Liver (tissue), 9 donors: ENCODE measurements around the gene ZBTB18. TPM values are rescaled to one million over a fixed set of nuclear protein-coding genes. Genes with fewer than 3 reads are reported as not detected.

Experiments
- DNase-seq: peaks from one replicate; pipeline ENCODE4 v3.0.0-alpha.2; 2017; ENCODE audit warnings: low spot score
- H3K27ac ChIP-seq, 2 donors: one replicate each; pipeline ENCODE4 v1.7.0; 2013; ENCODE audit warnings: inconsistent platforms in 2 of 2, low read length in 2 of 2, control low read depth in 1 of 2, low read depth in 1 of 2, mild to moderate bottlenecking in 1 of 2
- H3K27me3 ChIP-seq, 4 donors: one replicate each; pipeline versions ENCODE4 v1.6.1 to v1.7.0; 2013; ENCODE audit warnings: low read length in 3 of 4, inconsistent platforms in 1 of 4, mild to moderate bottlenecking in 1 of 4, moderate library complexity in 1 of 4; ENCODE audit not compliant: control insufficient read depth in 4 of 4, insufficient read depth in 4 of 4
- H3K36me3 ChIP-seq, 4 donors: one replicate each; pipeline versions ENCODE4 v1.6.1 to v1.7.0; 2013; ENCODE audit warnings: low read length in 3 of 4, mild to moderate bottlenecking in 3 of 4, low read depth in 1 of 4, moderate library complexity in 1 of 4; ENCODE audit not compliant: control insufficient read depth in 4 of 4, insufficient read depth in 3 of 4
- H3K4me1 ChIP-seq, 4 donors: one replicate each; pipeline versions ENCODE4 v1.6.1 to v1.7.0; 2013; ENCODE audit warnings: low read length in 3 of 4, mild to moderate bottlenecking in 3 of 4, moderate library complexity in 1 of 4; ENCODE audit not compliant: control insufficient read depth in 4 of 4, insufficient read depth in 4 of 4
- H3K4me3 ChIP-seq, 3 donors: one replicate each; pipeline versions ENCODE4 v1.6.1 to v1.7.0; 2013; ENCODE audit warnings: low read length in 3 of 3, control low read depth in 1 of 3, low read depth in 1 of 3, mild to moderate bottlenecking in 1 of 3
- H3K9ac ChIP-seq, 2 donors: one replicate each; pipeline ENCODE4 v1.7.0; 2013; ENCODE audit warnings: low read length in 2 of 2, mild to moderate bottlenecking in 2 of 2, moderate library complexity in 2 of 2, control low read depth in 1 of 2, low read depth in 1 of 2
- H3K9me3 ChIP-seq, 4 donors: one replicate each; pipeline versions ENCODE4 v1.6.1 to v1.7.0; 2013; ENCODE audit warnings: low read length in 3 of 4; ENCODE audit not compliant: control insufficient read depth in 4 of 4
- EGR1 ChIP-seq, 2 donors: IDR thresholded peaks; 2 replicates each; pipeline ENCODE4 v1.6.1; 2016 to 2018; ENCODE audit warnings: antibody characterized with exemption in 2 of 2, low read depth in 2 of 2
- FOXA2 ChIP-seq: IDR thresholded peaks from 2 replicates; pipeline ENCODE4 v1.6.1; 2016; ENCODE audit warnings: antibody characterized with exemption
- GABPA ChIP-seq, 2 donors: IDR thresholded peaks in 1 of 2; conservative IDR thresholded peaks in 1 of 2; 2 replicates each; pipeline ENCODE4 v1.6.1; 2016; ENCODE audit warnings: antibody characterized with exemption in 2 of 2, mild to moderate bottlenecking in 1 of 2, moderate library complexity in 1 of 2
- HNF4A ChIP-seq, 2 donors: conservative IDR thresholded peaks; 2 replicates each; pipeline ENCODE4 v1.6.1; 2016; ENCODE audit warnings: antibody characterized with exemption in 2 of 2, mild to moderate bottlenecking in 2 of 2
- HNF4G ChIP-seq: IDR thresholded peaks from 2 replicates; pipeline ENCODE4 v1.6.1; 2016; ENCODE audit warnings: antibody characterized with exemption
- JUND ChIP-seq, 2 donors: IDR thresholded peaks; 2 replicates each; pipeline ENCODE4 v1.6.1; 2016; ENCODE audit warnings: antibody characterized with exemption in 2 of 2
- NR2F2 ChIP-seq: IDR thresholded peaks from 2 replicates; pipeline ENCODE4 v1.6.1; 2016; ENCODE audit warnings: antibody characterized with exemption
- RAD21 ChIP-seq, 2 donors: IDR thresholded peaks; 2 replicates each; pipeline ENCODE4 v1.6.1; 2016; ENCODE audit warnings: antibody characterized with exemption in 2 of 2, mild to moderate bottlenecking in 2 of 2
- RXRA ChIP-seq, 2 donors: IDR thresholded peaks; 2 replicates each; pipeline ENCODE4 v1.6.1; 2017 to 2018; ENCODE audit warnings: antibody characterized with exemption in 2 of 2, mild to moderate bottlenecking in 1 of 2
- SP1 ChIP-seq: IDR thresholded peaks from 2 replicates; pipeline ENCODE4 v1.6.1; 2018; ENCODE audit warnings: antibody characterized with exemption, mild to moderate bottlenecking
- TAF1 ChIP-seq: conservative IDR thresholded peaks from 2 replicates; pipeline ENCODE4 v1.6.1; 2016; ENCODE audit warnings: antibody characterized with exemption, mild to moderate bottlenecking
- WGBS: extraction: QIAGEN DNeasy Blood & Tissue Kit; methylation state at CpG from one replicate; pipeline ENCODE4 v1.1.7; 2013; 5-methylcytosine and 5-hydroxymethylcytosine counted together
- polyA plus RNA-seq, 2 donors: library from polyadenylated mRNA; stranded (reverse) in 1 of 2; unstranded in 1 of 2; fragments of 200-250 nt in 1 of 2; fragments of >200 nt in 1 of 2; fragmentation: Nextera tagmentation in 1 of 2; extraction: Ambion mirVana in 1 of 2; gene quantifications; one replicate each; pipeline versions ENCODE4 v1.2.1 to v1.2.3, GENCODE V29; 2013 to 2015
- total RNA-seq, 2 donors: library from RNA; depleted of rRNA; stranded (reverse); fragments of >200 nt; gene quantifications; one replicate each; pipeline ENCODE4 v1.2.3, GENCODE V29; 2014
- TF ChIP-seq, protein P1 (sequence below): fragments of 150-350 bp; IDR thresholded peaks from 2 replicates; pipeline ENCODE4 v1.5.1; 2017; ENCODE audit warnings: improper control_type of control experiment, low read depth, low read length; ENCODE audit not compliant: missing input control
- TF ChIP-seq, protein P2 (sequence below): IDR thresholded peaks from 2 replicates; pipeline ENCODE4 v1.6.1; 2016; ENCODE audit warnings: antibody characterized with exemption
- TF ChIP-seq, protein P3 (sequence below): IDR thresholded peaks from 2 replicates; pipeline ENCODE4 v1.6.1; 2016; ENCODE audit warnings: antibody characterized with exemption, mild to moderate bottlenecking
- TF ChIP-seq, protein P4 (sequence below): IDR thresholded peaks from 2 replicates; pipeline ENCODE4 v1.6.1; 2016; ENCODE audit warnings: antibody characterized with exemption
- donor health status: healthy.
- donor health status: healthy.
- donor health status: healthy.
- donor health status: healthy.
- donor health status: healthy.

ZBTB18 gene
- total and polyA plus RNA-seq, 4 donors, result 1.2 to 18.3 (median 5.7) TPM

DNA sequence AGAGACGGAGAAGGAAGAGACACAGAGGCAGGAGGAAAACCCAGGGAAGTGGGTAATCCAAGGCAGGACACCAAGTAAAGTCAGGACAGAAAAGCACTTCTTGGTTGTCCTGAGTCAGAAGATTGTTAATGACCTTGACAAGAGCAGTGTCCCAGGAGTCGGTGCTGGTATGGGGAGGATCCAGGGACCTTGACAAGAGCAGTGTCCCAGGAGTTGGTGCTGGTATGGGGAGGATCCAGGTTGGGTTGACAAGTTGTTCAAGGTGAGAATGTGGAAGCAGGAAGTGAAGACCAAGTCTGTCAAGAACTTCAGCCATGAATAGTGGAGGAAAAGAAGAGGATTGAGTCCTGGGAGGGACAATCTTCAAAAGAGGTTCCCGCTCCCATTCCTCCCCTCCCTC, 31.9 kb downstream of the ZBTB18 start:
- H3K27me3 ChIP-seq, result no peaks in the 10 kb centered on the region
- H3K9me3 ChIP-seq, result no peaks in the 10 kb centered on the region
- H3K4me1 ChIP-seq, result no peaks in the 10 kb centered on the region
- H3K9ac ChIP-seq, result no peak overlapping the region
- 93% methylated on average over 3 of the region's 3 CpGs for WGBS
- no peak for DNase-seq
- no peak overlapping the region for H3K27ac ChIP-seq
- no peaks in the 10 kb centered on the region for H3K36me3 ChIP-seq
- no peak for TF ChIP-seq FOXA2
- TF ChIP-seq, protein P1, sequence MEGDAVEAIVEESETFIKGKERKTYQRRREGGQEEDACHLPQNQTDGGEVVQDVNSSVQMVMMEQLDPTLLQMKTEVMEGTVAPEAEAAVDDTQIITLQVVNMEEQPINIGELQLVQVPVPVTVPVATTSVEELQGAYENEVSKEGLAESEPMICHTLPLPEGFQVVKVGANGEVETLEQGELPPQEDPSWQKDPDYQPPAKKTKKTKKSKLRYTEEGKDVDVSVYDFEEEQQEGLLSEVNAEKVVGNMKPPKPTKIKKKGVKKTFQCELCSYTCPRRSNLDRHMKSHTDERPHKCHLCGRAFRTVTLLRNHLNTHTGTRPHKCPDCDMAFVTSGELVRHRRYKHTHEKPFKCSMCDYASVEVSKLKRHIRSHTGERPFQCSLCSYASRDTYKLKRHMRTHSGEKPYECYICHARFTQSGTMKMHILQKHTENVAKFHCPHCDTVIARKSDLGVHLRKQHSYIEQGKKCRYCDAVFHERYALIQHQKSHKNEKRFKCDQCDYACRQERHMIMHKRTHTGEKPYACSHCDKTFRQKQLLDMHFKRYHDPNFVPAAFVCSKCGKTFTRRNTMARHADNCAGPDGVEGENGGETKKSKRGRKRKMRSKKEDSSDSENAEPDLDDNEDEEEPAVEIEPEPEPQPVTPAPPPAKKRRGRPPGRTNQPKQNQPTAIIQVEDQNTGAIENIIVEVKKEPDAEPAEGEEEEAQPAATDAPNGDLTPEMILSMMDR, result no peak
- TF ChIP-seq, protein P2, sequence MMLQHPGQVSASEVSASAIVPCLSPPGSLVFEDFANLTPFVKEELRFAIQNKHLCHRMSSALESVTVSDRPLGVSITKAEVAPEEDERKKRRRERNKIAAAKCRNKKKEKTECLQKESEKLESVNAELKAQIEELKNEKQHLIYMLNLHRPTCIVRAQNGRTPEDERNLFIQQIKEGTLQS, result no peak
- TF ChIP-seq HNF4G, result no peak
- no peak for TF ChIP-seq TAF1
- TF ChIP-seq EGR1 (IDR thresholded peaks at IDR 0.05; ENCODE audit: low read depth in 2 of 2), result no peak
- no peak for TF ChIP-seq NR2F2
- no peak for TF ChIP-seq JUND (IDR thresholded peaks at IDR 0.05)
- TF ChIP-seq GABPA (IDR thresholded peaks at IDR 0.05 in 1 of 2, conservative IDR thresholded peaks at IDR 0.05 in 1 of 2), result no peak
- TF ChIP-seq RXRA (IDR thresholded peaks at IDR 0.05), result no peak
- TF ChIP-seq SP1, result no peak
- TF ChIP-seq, protein P3, sequence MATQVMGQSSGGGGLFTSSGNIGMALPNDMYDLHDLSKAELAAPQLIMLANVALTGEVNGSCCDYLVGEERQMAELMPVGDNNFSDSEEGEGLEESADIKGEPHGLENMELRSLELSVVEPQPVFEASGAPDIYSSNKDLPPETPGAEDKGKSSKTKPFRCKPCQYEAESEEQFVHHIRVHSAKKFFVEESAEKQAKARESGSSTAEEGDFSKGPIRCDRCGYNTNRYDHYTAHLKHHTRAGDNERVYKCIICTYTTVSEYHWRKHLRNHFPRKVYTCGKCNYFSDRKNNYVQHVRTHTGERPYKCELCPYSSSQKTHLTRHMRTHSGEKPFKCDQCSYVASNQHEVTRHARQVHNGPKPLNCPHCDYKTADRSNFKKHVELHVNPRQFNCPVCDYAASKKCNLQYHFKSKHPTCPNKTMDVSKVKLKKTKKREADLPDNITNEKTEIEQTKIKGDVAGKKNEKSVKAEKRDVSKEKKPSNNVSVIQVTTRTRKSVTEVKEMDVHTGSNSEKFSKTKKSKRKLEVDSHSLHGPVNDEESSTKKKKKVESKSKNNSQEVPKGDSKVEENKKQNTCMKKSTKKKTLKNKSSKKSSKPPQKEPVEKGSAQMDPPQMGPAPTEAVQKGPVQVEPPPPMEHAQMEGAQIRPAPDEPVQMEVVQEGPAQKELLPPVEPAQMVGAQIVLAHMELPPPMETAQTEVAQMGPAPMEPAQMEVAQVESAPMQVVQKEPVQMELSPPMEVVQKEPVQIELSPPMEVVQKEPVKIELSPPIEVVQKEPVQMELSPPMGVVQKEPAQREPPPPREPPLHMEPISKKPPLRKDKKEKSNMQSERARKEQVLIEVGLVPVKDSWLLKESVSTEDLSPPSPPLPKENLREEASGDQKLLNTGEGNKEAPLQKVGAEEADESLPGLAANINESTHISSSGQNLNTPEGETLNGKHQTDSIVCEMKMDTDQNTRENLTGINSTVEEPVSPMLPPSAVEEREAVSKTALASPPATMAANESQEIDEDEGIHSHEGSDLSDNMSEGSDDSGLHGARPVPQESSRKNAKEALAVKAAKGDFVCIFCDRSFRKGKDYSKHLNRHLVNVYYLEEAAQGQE, result no peak
- TF ChIP-seq, protein P4, sequence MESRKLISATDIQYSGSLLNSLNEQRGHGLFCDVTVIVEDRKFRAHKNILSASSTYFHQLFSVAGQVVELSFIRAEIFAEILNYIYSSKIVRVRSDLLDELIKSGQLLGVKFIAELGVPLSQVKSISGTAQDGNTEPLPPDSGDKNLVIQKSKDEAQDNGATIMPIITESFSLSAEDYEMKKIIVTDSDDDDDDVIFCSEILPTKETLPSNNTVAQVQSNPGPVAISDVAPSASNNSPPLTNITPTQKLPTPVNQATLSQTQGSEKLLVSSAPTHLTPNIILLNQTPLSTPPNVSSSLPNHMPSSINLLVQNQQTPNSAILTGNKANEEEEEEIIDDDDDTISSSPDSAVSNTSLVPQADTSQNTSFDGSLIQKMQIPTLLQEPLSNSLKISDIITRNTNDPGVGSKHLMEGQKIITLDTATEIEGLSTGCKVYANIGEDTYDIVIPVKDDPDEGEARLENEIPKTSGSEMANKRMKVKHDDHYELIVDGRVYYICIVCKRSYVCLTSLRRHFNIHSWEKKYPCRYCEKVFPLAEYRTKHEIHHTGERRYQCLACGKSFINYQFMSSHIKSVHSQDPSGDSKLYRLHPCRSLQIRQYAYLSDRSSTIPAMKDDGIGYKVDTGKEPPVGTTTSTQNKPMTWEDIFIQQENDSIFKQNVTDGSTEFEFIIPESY, result no peak
- no peak overlapping the region for H3K4me3 ChIP-seq

DNA sequence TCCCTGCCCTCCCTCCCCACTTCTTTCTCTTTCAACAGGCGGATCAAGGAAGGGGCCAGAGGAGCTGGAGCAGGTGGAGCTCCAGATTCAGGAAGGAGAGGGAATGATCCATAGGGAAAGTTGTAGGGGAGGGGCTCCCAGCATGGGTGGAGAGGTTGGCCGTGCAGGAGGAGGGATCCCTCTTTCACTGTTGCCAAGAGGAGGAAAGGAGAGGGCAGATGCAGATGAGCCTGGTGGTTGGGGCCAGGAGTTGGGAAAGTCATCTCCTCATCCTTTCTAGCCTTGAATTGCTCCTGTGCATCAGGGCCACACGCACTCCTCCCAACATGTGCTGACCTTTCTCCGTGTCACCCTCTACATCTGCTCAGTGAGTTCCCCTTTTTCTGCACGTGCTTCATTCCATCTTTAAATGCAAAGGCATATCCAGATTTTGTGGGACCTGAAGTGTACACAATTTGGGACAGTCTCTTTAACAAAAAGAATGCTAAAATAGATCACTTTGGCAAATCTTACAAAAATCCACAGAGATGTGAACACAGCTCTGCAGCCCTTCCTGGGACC, 32.4 kb downstream of the ZBTB18 start:
- no peaks in the 10 kb centered on the region for H3K27me3 ChIP-seq
- H3K36me3 ChIP-seq, result no peaks in the 10 kb centered on the region
- H3K9me3 ChIP-seq, result no peaks in the 10 kb centered on the region
- no peak overlapping the region for H3K27ac ChIP-seq
- H3K4me3 ChIP-seq, result no peak overlapping the region
- WGBS, result 78% methylated on average over 5 of the region's 5 CpGs
- no peaks in the 10 kb centered on the region for H3K4me1 ChIP-seq
- H3K9ac ChIP-seq, result no peak overlapping the region
- no peak for TF ChIP-seq HNF4A (conservative IDR thresholded peaks at IDR 0.05)
- no peak for TF ChIP-seq RAD21 (IDR thresholded peaks at IDR 0.05)
- TF ChIP-seq NR2F2, result no peak
- no peak for TF ChIP-seq GABPA (IDR thresholded peaks at IDR 0.05 in 1 of 2, conservative IDR thresholded peaks at IDR 0.05 in 1 of 2)
- DNase-seq, result no peak
